H9 (cell line): ENCODE data around the gene ATP1B2. TPM values are rescaled to one million over a fixed set of nuclear protein-coding genes. Genes with fewer than 3 reads are reported as not detected.

Source experiments
- DNase-seq: peaks from one replicate; pipeline ENCODE4 v3.0.0-alpha.2; 2017
- H2AFZ ChIP-seq: one replicate; pipeline ENCODE4 v1.6.1; 2013; ENCODE audit warnings: mild to moderate bottlenecking, low read length, control low read depth, moderate library complexity
- H2AK5ac ChIP-seq: 2 replicates; pipeline ENCODE4 v1.6.1; 2013; ENCODE audit warnings: low read length, control low read depth, mixed read lengths; ENCODE audit not compliant: insufficient read length
- H2BK120ac ChIP-seq: one replicate; pipeline ENCODE4 v1.6.1; 2013; ENCODE audit warnings: low read depth, mild to moderate bottlenecking, low read length, control low read depth, inconsistent platforms; ENCODE audit not compliant: poor library complexity, severe bottlenecking
- H2BK12ac ChIP-seq: 2 replicates; pipeline ENCODE4 v1.6.1; 2013; ENCODE audit warnings: low read length, control low read depth, mixed read lengths, low read depth; ENCODE audit not compliant: insufficient read length
- H2BK15ac ChIP-seq: 2 replicates; pipeline ENCODE4 v1.6.1; 2013; ENCODE audit warnings: low read depth, low read length, control low read depth
- H2BK20ac ChIP-seq: one replicate; pipeline ENCODE4 v1.6.1; 2013; ENCODE audit warnings: low read depth, mild to moderate bottlenecking, low read length, control low read depth, inconsistent platforms; ENCODE audit not compliant: poor library complexity, severe bottlenecking
- H2BK5ac ChIP-seq: 2 replicates; pipeline ENCODE4 v1.6.1; 2013; ENCODE audit warnings: low read length, control low read depth, mixed read lengths; ENCODE audit not compliant: insufficient read length
- H3K14ac ChIP-seq: 2 replicates; pipeline ENCODE4 v1.6.1; 2013; ENCODE audit warnings: low read length, control low read depth; ENCODE audit not compliant: insufficient read depth
- H3K18ac ChIP-seq: 2 replicates; pipeline ENCODE4 v1.6.1; 2013; ENCODE audit warnings: low read depth, mild to moderate bottlenecking, mixed read lengths, low read length, control low read depth; ENCODE audit not compliant: insufficient read length
- H3K23ac ChIP-seq: 2 replicates; pipeline ENCODE4 v1.6.1; 2013; ENCODE audit warnings: low read length, control low read depth, mixed read lengths, low read depth; ENCODE audit not compliant: insufficient read length
- H3K23me2 ChIP-seq: 2 replicates; pipeline ENCODE4 v1.6.1; 2013; ENCODE audit warnings: low read depth, mild to moderate bottlenecking, mixed read lengths, low read length, control low read depth; ENCODE audit not compliant: insufficient read length, poor library complexity, severe bottlenecking
- H3K27ac ChIP-seq: 2 replicates; pipeline ENCODE4 v1.5.1; 2013; ENCODE audit warnings: low read length, control low read depth, mixed read lengths, low read depth; ENCODE audit not compliant: insufficient read length
- H3K27me3 ChIP-seq: 2 replicates; pipeline ENCODE4 v1.6.1; 2013; ENCODE audit warnings: low read length, control low read depth, inconsistent platforms; ENCODE audit not compliant: insufficient read depth
- H3K4ac ChIP-seq: 2 replicates; pipeline ENCODE4 v1.6.1; 2013; ENCODE audit warnings: low read depth, mild to moderate bottlenecking, control low read depth, inconsistent platforms, low read length, moderate library complexity
- H3K4me1 ChIP-seq: 2 replicates; pipeline ENCODE4 v1.6.1; 2013; ENCODE audit warnings: low read length, control low read depth, inconsistent platforms; ENCODE audit not compliant: insufficient read depth
- H3K4me2 ChIP-seq: 2 replicates; pipeline ENCODE4 v1.6.1; 2013; ENCODE audit warnings: low read length, control low read depth, mixed read lengths; ENCODE audit not compliant: insufficient read length, insufficient read depth
- H3K56ac ChIP-seq: 2 replicates; pipeline ENCODE4 v1.6.1; 2013; ENCODE audit warnings: low read depth, mild to moderate bottlenecking, mixed read lengths, low read length, control low read depth; ENCODE audit not compliant: insufficient read length
- H3K79me1 ChIP-seq: 2 replicates; pipeline ENCODE4 v1.6.1; 2013; ENCODE audit warnings: low read depth, mild to moderate bottlenecking, moderate library complexity, low read length, control low read depth, inconsistent platforms; ENCODE audit not compliant: insufficient read depth, poor library complexity, severe bottlenecking
- H3K79me2 ChIP-seq: 2 replicates; pipeline ENCODE4 v1.6.1; 2013; ENCODE audit warnings: low read length, control low read depth, inconsistent platforms; ENCODE audit not compliant: insufficient read depth
- H3K9ac ChIP-seq: 2 replicates; pipeline ENCODE4 v1.6.1; 2013; ENCODE audit warnings: low read length, control low read depth, mixed read lengths; ENCODE audit not compliant: insufficient read length; ENCODE audit errors: extremely low read depth
- H3K9me3 ChIP-seq: one replicate; pipeline ENCODE4 v1.6.1; 2013; ENCODE audit warnings: low read depth, low read length, inconsistent platforms; ENCODE audit not compliant: control insufficient read depth
- H3T11ph ChIP-seq: one replicate; pipeline ENCODE4 v1.6.1; 2013; ENCODE audit warnings: mild to moderate bottlenecking, low read length, control low read depth, inconsistent platforms
- H4K20me1 ChIP-seq: one replicate; pipeline ENCODE4 v1.6.1; 2013; ENCODE audit not compliant: control insufficient read depth, insufficient read length, insufficient read depth
- H4K5ac ChIP-seq: 2 replicates; pipeline ENCODE4 v1.6.1; 2013; ENCODE audit warnings: low read depth, mild to moderate bottlenecking, mixed read lengths, low read length, control low read depth; ENCODE audit not compliant: insufficient read length
- H4K8ac ChIP-seq: replicated peaks from 2 replicates; pipeline ENCODE4 v1.6.1; 2013; ENCODE audit warnings: low read length, control low read depth, mixed read lengths, low read depth; ENCODE audit not compliant: insufficient read length
- H4K91ac ChIP-seq: 2 replicates; pipeline ENCODE4 v1.6.1; 2013; ENCODE audit warnings: low read depth, mild to moderate bottlenecking, moderate library complexity, mixed read lengths, low read length, control low read depth; ENCODE audit not compliant: insufficient read length
- H3K27ac Mint-ChIP-seq, 3 experiments: 2 replicates in 2 of 3; 3 replicates in 1 of 3; pipeline ENCODE4 v1.8.0; 2020 to 2021; ENCODE audit warnings: mixed read lengths in 3 of 3, mild to moderate bottlenecking in 1 of 3, moderate library complexity in 1 of 3
- H3K27me3 Mint-ChIP-seq: 2 replicates; pipeline ENCODE4 v1.8.0; 2021; ENCODE audit warnings: low read depth, mild to moderate bottlenecking, moderate library complexity, mixed read lengths
- H3K36me3 Mint-ChIP-seq, 3 experiments: 2 replicates in 2 of 3; 3 replicates in 1 of 3; pipeline ENCODE4 v1.8.0; 2020 to 2021; ENCODE audit warnings: low read depth in 3 of 3, mixed read lengths in 3 of 3; ENCODE audit not compliant: insufficient read depth in 1 of 3
- H3K4me1 Mint-ChIP-seq, 2 experiments: 2 replicates each; pipeline ENCODE4 v1.8.0; 2020; ENCODE audit warnings: mixed read lengths in 2 of 2
- H3K4me3 Mint-ChIP-seq, 2 experiments: 2 replicates in 1 of 2; 3 replicates in 1 of 2; pipeline ENCODE4 v1.8.0; 2020 to 2021; ENCODE audit warnings: mild to moderate bottlenecking in 2 of 2, mixed read lengths in 2 of 2, moderate library complexity in 1 of 2
- H3K9me3 Mint-ChIP-seq, 2 experiments: 2 replicates in 1 of 2; 3 replicates in 1 of 2; pipeline ENCODE4 v1.8.0; 2020; ENCODE audit warnings: mild to moderate bottlenecking in 2 of 2, mixed read lengths in 2 of 2, moderate library complexity in 1 of 2
- WGBS: extraction: QIAGEN DNeasy Blood & Tissue Kit; methylation state at CpG from one replicate; pipeline ENCODE4 v1.1.7; 2013; ENCODE audit warnings: missing lambda C conversion rate, low lambda C conversion rate, mixed read lengths; ENCODE audit not compliant: insufficient read length; ENCODE audit errors: extremely low coverage; 5-methylcytosine and 5-hydroxymethylcytosine counted together
- total RNA-seq: library from RNA; stranded (reverse); gene quantifications from 2 replicates; pipeline ENCODE4 v1.2.1, GENCODE V29; 2021
- TF ChIP-seq, protein P1 (sequence below): fragments of 200-600 bp; sonication (generic); conservative IDR thresholded peaks from 3 replicates; pipeline ENCODE4 v1.8.0; 2021; ENCODE audit warnings: antibody characterized with exemption, mild to moderate bottlenecking

The ATP1B2 gene
- total RNA-seq, 1 experiment from 2014 or later = 16.2 TPM

DNA sequence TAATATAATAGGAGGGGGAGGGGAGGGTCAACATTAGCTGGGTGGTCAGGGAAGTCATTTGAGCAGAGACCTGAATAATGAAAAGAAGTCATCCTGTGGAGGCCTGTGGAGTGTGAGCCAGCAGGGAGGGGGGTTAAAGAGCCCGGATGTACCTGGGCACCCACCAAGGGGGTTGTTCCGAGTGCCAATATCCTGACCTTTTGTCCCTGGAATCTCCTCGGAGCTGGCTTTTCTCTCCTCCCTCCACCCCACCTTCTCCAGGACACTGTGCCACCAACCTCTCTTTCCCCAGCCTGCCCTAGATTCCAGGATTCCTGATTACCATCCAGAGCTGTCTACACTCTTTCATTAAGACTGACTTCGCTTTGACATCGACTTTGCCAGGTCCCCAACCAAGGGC, 14.6 kb upstream of the ATP1B2 start:
- no peaks in the 10 kb centered on the region for H3K27me3 ChIP-seq
- no peaks in the 10 kb centered on the region for H3K9me3 ChIP-seq
- no peak overlapping the region for H2AK5ac ChIP-seq
- no peak overlapping the region for H3K14ac ChIP-seq
- H3K36me3 Mint-ChIP-seq = no peaks in the 10 kb centered on the region
- H3K4me3 Mint-ChIP-seq = no peak overlapping the region
- H3K4ac ChIP-seq = no peak overlapping the region
- H3K27ac Mint-ChIP-seq = no peak overlapping the region
- H3K9me3 Mint-ChIP-seq = no peaks in the 10 kb centered on the region; a peak in 1 of 5 replicates
- peak overlapping the region; percentile 12 for H2BK20ac ChIP-seq
- no CpG with 5 or more reads among the region's 5 CpGs for WGBS
- H3K79me1 ChIP-seq = no peaks in the 10 kb centered on the region
- H4K20me1 ChIP-seq = no peaks in the 10 kb centered on the region
- H2BK12ac ChIP-seq = no peak overlapping the region
- H3T11ph ChIP-seq = no peak overlapping the region
- H3K56ac ChIP-seq = no peak overlapping the region
- no peak overlapping the region for H3K9ac ChIP-seq
- H3K4me2 ChIP-seq = no peak overlapping the region
- H2AFZ ChIP-seq = no peak overlapping the region
- H3K4me1 Mint-ChIP-seq = peaks cover 26 to 35% of the 10 kb centered on the region in 2 experiments
- no peaks in the 10 kb centered on the region for H3K23me2 ChIP-seq
- no peaks in the 10 kb centered on the region for H3K79me2 ChIP-seq
- no peak overlapping the region for H3K23ac ChIP-seq
- H4K8ac ChIP-seq = no peak overlapping the region
- no peak overlapping the region for H3K27ac ChIP-seq
- H3K4me1 ChIP-seq = peaks cover 2% of the 10 kb centered on the region; the same call in 1 of the 2 replicates
- no peak overlapping the region for H2BK120ac ChIP-seq
- no peak overlapping the region for H3K18ac ChIP-seq
- H4K91ac ChIP-seq = no peak overlapping the region
- H3K27me3 Mint-ChIP-seq = peaks cover 3% of the 10 kb centered on the region; the same call in 1 of the 2 replicates
- no peak overlapping the region for H2BK5ac ChIP-seq
- no peak overlapping the region for H4K5ac ChIP-seq
- peak; percentile 36 for DNase-seq
- 0 out of 2 replicates have a peak overlapping the region, but pooled peaks have one; percentile 93 for H2BK15ac ChIP-seq
- TF ChIP-seq, protein P1, sequence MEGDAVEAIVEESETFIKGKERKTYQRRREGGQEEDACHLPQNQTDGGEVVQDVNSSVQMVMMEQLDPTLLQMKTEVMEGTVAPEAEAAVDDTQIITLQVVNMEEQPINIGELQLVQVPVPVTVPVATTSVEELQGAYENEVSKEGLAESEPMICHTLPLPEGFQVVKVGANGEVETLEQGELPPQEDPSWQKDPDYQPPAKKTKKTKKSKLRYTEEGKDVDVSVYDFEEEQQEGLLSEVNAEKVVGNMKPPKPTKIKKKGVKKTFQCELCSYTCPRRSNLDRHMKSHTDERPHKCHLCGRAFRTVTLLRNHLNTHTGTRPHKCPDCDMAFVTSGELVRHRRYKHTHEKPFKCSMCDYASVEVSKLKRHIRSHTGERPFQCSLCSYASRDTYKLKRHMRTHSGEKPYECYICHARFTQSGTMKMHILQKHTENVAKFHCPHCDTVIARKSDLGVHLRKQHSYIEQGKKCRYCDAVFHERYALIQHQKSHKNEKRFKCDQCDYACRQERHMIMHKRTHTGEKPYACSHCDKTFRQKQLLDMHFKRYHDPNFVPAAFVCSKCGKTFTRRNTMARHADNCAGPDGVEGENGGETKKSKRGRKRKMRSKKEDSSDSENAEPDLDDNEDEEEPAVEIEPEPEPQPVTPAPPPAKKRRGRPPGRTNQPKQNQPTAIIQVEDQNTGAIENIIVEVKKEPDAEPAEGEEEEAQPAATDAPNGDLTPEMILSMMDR = no peak
